Hippocampal formation (tissue), 2 donors: ENCODE measurements around the gene ACP6.

Source experiments
- DNase-seq, 2 donors: peaks; one replicate each; lab custom pipeline; 2025; lab: John Stamatoyannopoulos, UW

The ACP6 gene

GRCh38 chr1:147651466-147651865 lies 18.9 kb downstream of the ACP6 start:
- DNase-seq, result no peak

GRCh38 chr1:147648933-147649332 lies 21.4 kb downstream of the ACP6 start:
- DNase-seq, result no peak

- no peak for DNase-seq
These were observed 22.3 kb downstream of the ACP6 start for GRCh38 chr1:147647796-147648633.

- no peak for DNase-seq
These were observed 26.4 kb downstream of the ACP6 start for GRCh38 chr1:147643974-147644373.

GRCh38 chr1:147641695-147642592 lies 28.4 kb downstream of the ACP6 start:
- DNase-seq, result no peak

GRCh38 chr1:147641291-147641690 lies 29.0 kb downstream of the ACP6 start:
- DNase-seq, result no peak

GRCh38 chr1:147640553-147641165 lies 29.7 kb downstream of the ACP6 start:
- peak; percentile 23 to 30 for DNase-seq

GRCh38 chr1:147636314-147636713 lies 34.0 kb downstream of the ACP6 start:
- DNase-seq, result no peak

- peak in 1 of 2 donors; percentile 13 for DNase-seq
These were observed 35.0 kb downstream of the ACP6 start for GRCh38 chr1:147635342-147635741.

GRCh38 chr1:147634645-147635044 lies 35.7 kb downstream of the ACP6 start:
- no peak for DNase-seq

- DNase-seq, result no peak
These were observed 36.6 kb downstream of the ACP6 start for GRCh38 chr1:147633759-147634158.

- DNase-seq, result no peak
These were observed 38.5 kb downstream of the ACP6 start for GRCh38 chr1:147631839-147632238.

- DNase-seq, result no peak
These were observed 39.9 kb downstream of the ACP6 start for GRCh38 chr1:147630447-147630846.

GRCh38 chr1:147630022-147630421 lies 40.3 kb downstream of the ACP6 start:
- no peak for DNase-seq

GRCh38 chr1:147628441-147628840 lies 41.9 kb downstream of the ACP6 start:
- DNase-seq, result no peak

GRCh38 chr1:147627435-147628110 lies 42.8 kb downstream of the ACP6 start:
- DNase-seq, result no peak

GRCh38 chr1:147626739-147627138 lies 43.6 kb downstream of the ACP6 start:
- DNase-seq, result no peak

- no peak for DNase-seq
These were observed 44.0 kb downstream of the ACP6 start for GRCh38 chr1:147626291-147626690.

- no peak for DNase-seq
These were observed 44.8 kb downstream of the ACP6 start for GRCh38 chr1:147625362-147625995.

- DNase-seq, result no peak
These were observed 45.8 kb downstream of the ACP6 start for GRCh38 chr1:147624529-147624928.

- DNase-seq, result no peak
These were observed 46.3 kb downstream of the ACP6 start for GRCh38 chr1:147624011-147624410.
